ENCODE measurements around the gene NPY2R. TPM values are rescaled to one million over a fixed set of nuclear protein-coding genes. Genes with fewer than 3 reads are reported as not detected.

The NPY2R gene
- total RNA-seq, 1 experiment from 2014 or later, result not detected

- Histone ChIP-seq H3K4me1 (ENCODE audit: control insufficient read depth in 1 of 2, insufficient read depth in 2 of 2, low read length in 2 of 2) (no peaks in the 10 kb centered on the region), H2AFZ (ENCODE audit: low read depth, low read length, poor library complexity, severe bottlenecking) (no peak overlapping the region), H3K27ac (ENCODE audit: low read depth, low read length) (no peak overlapping the region), H3K9me2 (ENCODE audit: insufficient read depth) (0 out of 2 replicates have a peak, but pooled peaks cover 2% of the 10 kb centered on the region), H4K20me1 (ENCODE audit: insufficient read depth) (no peaks in the 10 kb centered on the region), H3K27me3 (ENCODE audit: insufficient read depth, low read length) (no peaks in the 10 kb centered on the region), H3K36me3 (ENCODE audit: control insufficient read depth in 1 of 2, insufficient read depth in 2 of 2, low read length in 2 of 2) (no peaks in the 10 kb centered on the region), H3K4me3 (replicated peaks in 1 of 2; ENCODE audit: low read depth in 1 of 2, low read length in 2 of 2) (no peak overlapping the region), H3K4me2 (ENCODE audit: low read length) (no peak overlapping the region), H3K9me3 (ENCODE audit: control insufficient read depth in 1 of 2, insufficient read depth in 1 of 2, low read depth in 1 of 2, low read length in 2 of 2) (no peaks in the 10 kb centered on the region), H3K79me2 (ENCODE audit: insufficient read depth, low read length) (no peaks in the 10 kb centered on the region), H3K9ac (ENCODE audit: low read length) (no peak overlapping the region)
- no TSS peak for BruUV-seq (replicated peaks)
- CTCF ChIA-PET, result no interaction called here
- POLR2A ChIA-PET, result no interaction called here
- RAD21 ChIA-PET (ENCODE audit: low non-redundant PET in 1 of 2, low total read pairs in 2 of 2, uncharacterized antibody in 2 of 2, unreplicated experiment in 2 of 2), result no interaction called here
- ATAC-seq, result no peak
- TF ChIP-seq ZNF274 (IDR thresholded peaks at IDR 0.05; ENCODE audit: low read depth, low read length), result no peak
- TF ChIP-seq TCF7L2 (IDR thresholded peaks at IDR 0.05; ENCODE audit: borderline replicate concordance, extremely low read depth, insufficient read depth, insufficient read length), result no peak
- DNase-seq (ENCODE audit: low read depth, low spot score), result no peak
- intact Hi-C loops (cut with micrococcal nuclease), result no loop called here
Measured at GRCh38 chr4:155173371-155173770, 35.1 kb upstream of the NPY2R start.

GRCh38 chr4:155174668-155175067 is 33.8 kb upstream of the NPY2R start:
- H3K4me2 ChIP-seq (ENCODE audit: low read length), result no peak overlapping the region
- no peak overlapping the region for H2AFZ ChIP-seq (ENCODE audit: low read depth, low read length, poor library complexity, severe bottlenecking)
- H3K9ac ChIP-seq (ENCODE audit: low read length), result no peak overlapping the region
- H3K79me2 ChIP-seq (ENCODE audit: insufficient read depth, low read length), result no peaks in the 10 kb centered on the region
- POLR2A ChIA-PET, result no interaction called here
- CTCF ChIA-PET, result no interaction called here
- DNase-seq (ENCODE audit: low read depth, low spot score) (no peak), ATAC-seq (no peak)
- H3K4me1 ChIP-seq (ENCODE audit: control insufficient read depth in 1 of 2, insufficient read depth in 2 of 2, low read length in 2 of 2), result no peaks in the 10 kb centered on the region; a peak in 1 of 4 replicates
- intact Hi-C loops (cut with micrococcal nuclease), result no loop called here
- no peaks in the 10 kb centered on the region for H3K9me3 ChIP-seq (ENCODE audit: control insufficient read depth in 1 of 2, insufficient read depth in 1 of 2, low read depth in 1 of 2, low read length in 2 of 2)
- TF ChIP-seq POLR2AphosphoS5 (IDR thresholded peaks at IDR 0.05; ENCODE audit: low read depth, low read length), result no peak
- no peak for TF ChIP-seq REST (IDR thresholded peaks at IDR 0.05; ENCODE audit: low read depth)
- no peak for TF ChIP-seq FOSL1 (IDR thresholded peaks at IDR 0.05; ENCODE audit: low read depth)
- TF ChIP-seq CTCF (IDR thresholded peaks at IDR 0.05 in 2 of 3, conservative IDR thresholded peaks at IDR 0.05 in 1 of 3; ENCODE audit: borderline replicate concordance in 1 of 3, insufficient read depth in 1 of 3, low read depth in 2 of 3, low read length in 2 of 3), result no peak
- no peak for TF ChIP-seq ELF1 (IDR thresholded peaks at IDR 0.05; ENCODE audit: borderline replicate concordance, low read depth)
- TF ChIP-seq EZH2 (IDR thresholded peaks at IDR 0.05), result no peak
- no peak for TF ChIP-seq EGR1 (IDR thresholded peaks at IDR 0.05; ENCODE audit: low read depth)
- TF ChIP-seq ZFX (IDR thresholded peaks at IDR 0.05), result no peak
- no peak for TF ChIP-seq JUND (IDR thresholded peaks at IDR 0.05)
- TF ChIP-seq SRF (IDR thresholded peaks at IDR 0.05; ENCODE audit: low read depth), result no peak
- TF ChIP-seq SP1 (IDR thresholded peaks at IDR 0.05; ENCODE audit: low read depth), result no peak
- TF ChIP-seq SIN3A (IDR thresholded peaks at IDR 0.05; ENCODE audit: low read depth), result no peak
- TF ChIP-seq CEBPB (IDR thresholded peaks at IDR 0.05; ENCODE audit: low read depth), result no peak
- TF ChIP-seq TCF7L2 (IDR thresholded peaks at IDR 0.05; ENCODE audit: borderline replicate concordance, extremely low read depth, insufficient read depth, insufficient read length), result no peak
- TF ChIP-seq ATF3 (IDR thresholded peaks at IDR 0.05), result no peak
- no peak for TF ChIP-seq RAD21 (IDR thresholded peaks at IDR 0.05; ENCODE audit: low read depth)
- no peak overlapping the region for H3K27ac ChIP-seq (ENCODE audit: low read depth, low read length)
- H4K20me1 ChIP-seq (ENCODE audit: insufficient read depth), result no peaks in the 10 kb centered on the region
- no peaks in the 10 kb centered on the region for H3K9me2 ChIP-seq (ENCODE audit: insufficient read depth)
- H3K4me3 ChIP-seq (replicated peaks in 1 of 2; ENCODE audit: low read depth in 1 of 2, low read length in 2 of 2), result no peak overlapping the region
- H3K27me3 ChIP-seq (ENCODE audit: insufficient read depth, low read length), result no peaks in the 10 kb centered on the region
- BruUV-seq (replicated peaks), result no TSS peak
- RAD21 ChIA-PET (ENCODE audit: low non-redundant PET in 1 of 2, low total read pairs in 2 of 2, uncharacterized antibody in 2 of 2, unreplicated experiment in 2 of 2), result no interaction called here
- H3K36me3 ChIP-seq (ENCODE audit: control insufficient read depth in 1 of 2, insufficient read depth in 2 of 2, low read length in 2 of 2), result no peaks in the 10 kb centered on the region

All from HCT116 (cell line).